Measurements from ENCODE around the gene PCDH9.
"Not testable (repeated sequence)": the region's sequence is repeated elsewhere in the genome, so short reads cannot be mapped to it uniquely, and the experiment has no call there.

PCDH9 gene

GRCh38 chr13:66627512-66627911 is 602.6 kb downstream of the PCDH9 start:
- DNase-seq, result no peak

GRCh38 chr13:66624302-66624701 is 605.8 kb downstream of the PCDH9 start:
- DNase-seq, result no peak

GRCh38 chr13:66623129-66623820 is 606.9 kb downstream of the PCDH9 start:
- DNase-seq, result no peak

GRCh38 chr13:66621906-66622447 is 608.2 kb downstream of the PCDH9 start:
- DNase-seq, result not testable (repeated sequence)

- no peak for DNase-seq
These were observed 611.4 kb downstream of the PCDH9 start for GRCh38 chr13:66618702-66619101.

GRCh38 chr13:66617786-66618185 is 612.4 kb downstream of the PCDH9 start:
- no peak for DNase-seq

GRCh38 chr13:66612983-66613382 is 617.2 kb downstream of the PCDH9 start:
- DNase-seq, result no peak

- no peak for DNase-seq
These were observed 643.6 kb downstream of the PCDH9 start for GRCh38 chr13:66586489-66586888.

- no peak for DNase-seq
These were observed 644.4 kb downstream of the PCDH9 start for GRCh38 chr13:66585669-66586203.

- no peak for DNase-seq
These were observed 648.5 kb downstream of the PCDH9 start for GRCh38 chr13:66581675-66582074.

- DNase-seq, result no peak
These were observed 651.8 kb downstream of the PCDH9 start for GRCh38 chr13:66578305-66578704.

- DNase-seq, result no peak
These were observed 652.8 kb downstream of the PCDH9 start for GRCh38 chr13:66577358-66577757.

GRCh38 chr13:66576381-66576780 is 653.8 kb downstream of the PCDH9 start:
- DNase-seq, result no peak

- no peak for DNase-seq
These were observed 655.5 kb downstream of the PCDH9 start for GRCh38 chr13:66574606-66575005.

- no peak for DNase-seq
These were observed 662.1 kb downstream of the PCDH9 start for GRCh38 chr13:66567899-66568612.

- no peak for DNase-seq
These were observed 664.9 kb downstream of the PCDH9 start for GRCh38 chr13:66565279-66565678.

GRCh38 chr13:66563076-66563475 is 667.1 kb downstream of the PCDH9 start:
- DNase-seq, result no peak

GRCh38 chr13:66562054-66562453 is 668.1 kb downstream of the PCDH9 start:
- DNase-seq, result no peak

GRCh38 chr13:66560991-66561390 is 669.1 kb downstream of the PCDH9 start:
- DNase-seq, result no peak

GRCh38 chr13:66560189-66560588 is 669.9 kb downstream of the PCDH9 start:
- DNase-seq, result no peak

- DNase-seq, result no peak
These were observed 671.0 kb downstream of the PCDH9 start for GRCh38 chr13:66559093-66559492.

GRCh38 chr13:66558506-66558905 is 671.6 kb downstream of the PCDH9 start:
- no peak for DNase-seq

- DNase-seq, result no peak
These were observed 672.8 kb downstream of the PCDH9 start for GRCh38 chr13:66557357-66557756.

- no peak for DNase-seq
These were observed 673.8 kb downstream of the PCDH9 start for GRCh38 chr13:66556306-66556705.

Data from NCI-H510A (cell line).